ENCODE measurements around the gene FAM186B.

- peak; percentile 74 for TF ChIP-seq CTCF (IDR thresholded peaks at IDR 0.05; ENCODE audit: borderline replicate concordance, extremely low read depth, low read length, poor library complexity, severe bottlenecking)
- no peak for TF ChIP-seq EZH2 (IDR thresholded peaks at IDR 0.05; ENCODE audit: borderline replicate concordance, low read depth, low read length, severe bottlenecking)
Measured at GRCh38 chr12:49623142-49623904, 17.9 kb upstream of the FAM186B start, which contains the start of gene PRPF40B.
